K562 (cell line): Measurements from ENCODE around the gene ZEB2. TPM values are rescaled to one million over a fixed set of nuclear protein-coding genes. Genes with fewer than 3 reads are reported as not detected.

Source experiments
- ATAC-seq: fragments of 200-7000 bp; cut with Tn5 transposase; 3 replicates; pipeline ENCODE4 v1.9.1; 2020; ENCODE audit warnings: moderate library complexity
- BruUV-seq: library from RNA; stranded (reverse); fragments of 400-500 nt; replicated peaks from 2 replicates; lab custom pipeline; 2021; lab: Mats Ljungman, UMichigan
- CTCF ChIA-PET: fragments of 300-600 bp; formaldehyde crosslinking; extraction: SDS; loops from one replicate; lab custom pipeline; 2021; ENCODE audit warnings: low intra/inter-chr PET ratio; lab: Yijun Ruan, JAX
- POLR2A ChIA-PET: fragments of 300-600, 350-650 bp; sonication (Branson Sonifier 250); formaldehyde crosslinking; extraction: SDS; loops from one replicate; lab custom pipeline; 2021; ENCODE audit warnings: antibody characterized with exemption, inconsistent platforms; lab: Yijun Ruan, JAX
- DNase-seq, 4 experiments: peaks; one replicate each; pipeline versions ENCODE4 v3.0.0 to v3.0.0-alpha.2; 2011 to 2018; ENCODE audit warnings: low spot score in 3 of 4, mixed read lengths in 3 of 4; ENCODE audit errors: extremely low read depth in 1 of 4
- FAIRE-seq: peaks from 2 replicates; lab custom pipeline; 2011; peaks lifted over from hg19 to GRCh38; lab: Jason Lieb, UNC
- H2AFZ ChIP-seq: 2 replicates; pipeline ENCODE4 v1.6.0; 2011; ENCODE audit warnings: low read depth, low read length, control low read depth, inconsistent platforms
- H3K27ac ChIP-seq: fragments of 200-600 bp; 3 replicates; pipeline ENCODE4 v1.8.0; 2011; ENCODE audit warnings: low read depth, mild to moderate bottlenecking, control low read depth, inconsistent platforms, low read length, moderate library complexity, mixed read lengths; ENCODE audit errors: extremely low read depth
- H3K27me3 ChIP-seq, 2 experiments: fragments of 300-600 bp in 1 of 2; 2 replicates in 1 of 2; 3 replicates in 1 of 2; pipeline versions ENCODE4 v1.6.0 to v1.8.0; 2011; ENCODE audit warnings: inconsistent platforms in 2 of 2, low read length in 2 of 2, mild to moderate bottlenecking in 1 of 2, mixed read lengths in 1 of 2, moderate library complexity in 1 of 2; ENCODE audit not compliant: control insufficient read depth in 2 of 2, insufficient read depth in 2 of 2
- H3K36me3 ChIP-seq: fragments of 300-600 bp; 3 replicates; pipeline ENCODE4 v1.8.0; 2011; ENCODE audit warnings: mild to moderate bottlenecking, low read length, inconsistent platforms; ENCODE audit not compliant: control insufficient read depth, insufficient read depth
- H3K4me1 ChIP-seq, 2 experiments: fragments of 200-600 bp in 1 of 2; replicated peaks in 1 of 2; 2 replicates in 1 of 2; 3 replicates in 1 of 2; pipeline versions ENCODE4 v1.5.1 to v1.8.0; 2011; ENCODE audit warnings: inconsistent platforms in 2 of 2, low read length in 2 of 2, mild to moderate bottlenecking in 1 of 2, mixed read lengths in 1 of 2, moderate library complexity in 1 of 2; ENCODE audit not compliant: control insufficient read depth in 2 of 2, insufficient read depth in 2 of 2
- H3K4me2 ChIP-seq: 2 replicates; pipeline ENCODE4 v1.6.1; 2011; ENCODE audit warnings: low read length, control low read depth, inconsistent platforms, mixed read lengths; ENCODE audit not compliant: insufficient read depth
- H3K4me3 ChIP-seq: fragments of 200-600 bp; sonication (generic), shearing (Covaris generic); 2 replicates; pipeline ENCODE4 v1.5.1; 2016; ENCODE audit warnings: control low read depth, inconsistent platforms
- H3K79me2 ChIP-seq: fragments of 200-600 bp; 3 replicates; pipeline ENCODE4 v1.8.0; 2011; ENCODE audit warnings: low read length, inconsistent platforms; ENCODE audit not compliant: control insufficient read depth, insufficient read depth
- H3K9ac ChIP-seq, 2 experiments: 2 replicates each; pipeline versions ENCODE4 v1.6.0 to v1.6.1; 2011; ENCODE audit warnings: low read depth in 2 of 2, low read length in 2 of 2, control low read depth in 1 of 2, inconsistent platforms in 1 of 2, mild to moderate bottlenecking in 1 of 2, mixed read lengths in 1 of 2; ENCODE audit not compliant: insufficient read depth in 1 of 2
- H3K9me1 ChIP-seq: one replicate; pipeline ENCODE4 v1.6.0; 2011; ENCODE audit warnings: inconsistent platforms, mild to moderate bottlenecking, low read length, moderate library complexity; ENCODE audit not compliant: control insufficient read depth, insufficient read depth
- H3K9me3 ChIP-seq: replicated peaks from 2 replicates; pipeline ENCODE4 v1.5.1; 2011; ENCODE audit warnings: low read depth, low read length, inconsistent platforms; ENCODE audit not compliant: control insufficient read depth, insufficient read depth
- H4K20me1 ChIP-seq: replicated peaks from 2 replicates; pipeline ENCODE4 v1.6.1; 2011; ENCODE audit warnings: low read length, inconsistent platforms, mixed read lengths; ENCODE audit not compliant: control insufficient read depth, insufficient read depth
- BRD4 ChIP-seq: fragments of 200-600 bp; sonication (generic); IDR thresholded peaks from 2 replicates; pipeline ENCODE4 v1.6.1; 2017; ENCODE audit warnings: inconsistent platforms
- CEBPG ChIP-seq, 3 experiments: fragments of 200-800 bp in 1 of 3; sonication (Bioruptor generic) in 1 of 3; sonication (generic) in 1 of 3; formaldehyde crosslinking in 1 of 3; IDR thresholded peaks in 2 of 3; conservative IDR thresholded peaks in 1 of 3; 2 replicates each; pipeline versions ENCODE4 v1.6.1 to v1.8.0; 2016 to 2022; ENCODE audit warnings: missing compliant biosample characterization in 2 of 3, missing genetic modification characterization in 2 of 3, mild to moderate bottlenecking in 1 of 3, missing genetic modification reagents in 1 of 3
- CXXC5 ChIP-seq: fragments of 250-450 bp; sonication (Bioruptor Pico); IDR thresholded peaks from 2 replicates; pipeline ENCODE4 v1.8.0; 2022; ENCODE audit warnings: inconsistent platforms, mild to moderate bottlenecking, moderate library complexity
- ESRRB ChIP-seq: fragments of 250-450 bp; sonication (Bioruptor Pico); IDR thresholded peaks from 2 replicates; pipeline ENCODE4 v1.5.0; 2020; ENCODE audit warnings: mild to moderate bottlenecking, moderate library complexity, borderline replicate concordance
- FOXA1 ChIP-seq: fragments of 450-650 bp; IDR thresholded peaks from 2 replicates; pipeline ENCODE4 v1.6.1; 2016; ENCODE audit warnings: mild to moderate bottlenecking, borderline replicate concordance
- JUND ChIP-seq, 2 experiments: IDR thresholded peaks; 2 replicates in 1 of 2; 3 replicates in 1 of 2; pipeline ENCODE4 v1.6.1; 2011; ENCODE audit warnings: borderline replicate concordance in 2 of 2, low read depth in 2 of 2, low read length in 2 of 2, improper control_type of control experiment in 1 of 2, missing biosample characterization in 1 of 2, missing genetic modification characterization in 1 of 2, missing genetic modification reagents in 1 of 2
- NR2F6 ChIP-seq: fragments of 450-650 bp; formaldehyde crosslinking; IDR thresholded peaks from 2 replicates; pipeline ENCODE4 v1.4.0; 2020; ENCODE audit warnings: mild to moderate bottlenecking
- SMARCE1 ChIP-seq: fragments of 450-650 bp; IDR thresholded peaks from 2 replicates; pipeline ENCODE4 v1.7.1; 2016; ENCODE audit warnings: mild to moderate bottlenecking
- SOX6 ChIP-seq: fragments of 450-650 bp; IDR thresholded peaks from 2 replicates; pipeline ENCODE4 v1.6.1; 2014; ENCODE audit warnings: mild to moderate bottlenecking
- TRIM24 ChIP-seq, 2 experiments: fragments of 450-650 bp; IDR thresholded peaks; 2 replicates each; pipeline ENCODE4 v1.6.1; 2016
- XRCC5 ChIP-seq: fragments of 200-400 bp; formaldehyde crosslinking; IDR thresholded peaks from 2 replicates; pipeline ENCODE4 v1.6.1; 2017; ENCODE audit warnings: low read depth, mild to moderate bottlenecking, low read length
- ZBED1 ChIP-seq: IDR thresholded peaks from 2 replicates; pipeline ENCODE4 v1.6.1; 2014
- ZNF184 ChIP-seq: sonication (generic); formaldehyde crosslinking; IDR thresholded peaks from 2 replicates; pipeline ENCODE4 v1.5.0; 2020; ENCODE audit warnings: missing genetic modification reagents
- ZNF311 ChIP-seq: fragments of 250-450 bp; sonication (Bioruptor Pico); IDR thresholded peaks from 2 replicates; pipeline ENCODE4 v1.4.0; 2020; ENCODE audit warnings: mild to moderate bottlenecking, moderate library complexity
- ZSCAN32 ChIP-seq: fragments of 450-650 bp; formaldehyde crosslinking; IDR thresholded peaks from 2 replicates; pipeline ENCODE4 v1.4.0; 2020; ENCODE audit warnings: mild to moderate bottlenecking, moderate library complexity
- WGBS: fragments of 100-300 bp; shearing (Covaris generic); methylation state at CpG from one replicate; pipeline ENCODE4 v1.1.6; 2016; ENCODE audit warnings: low coverage, mixed read lengths; ENCODE audit not compliant: insufficient coverage; ENCODE audit errors: missing lambda C conversion rate; 5-methylcytosine and 5-hydroxymethylcytosine counted together
- in situ Hi-C: fragments of 300-500 bp; cut with MboI; formaldehyde crosslinking; loops from 4 replicates; pipeline ENCODE4 v1.15.0; 2018; ENCODE audit warnings: inconsistent platforms, mixed read lengths
- intact Hi-C: fragments of 100-400 bp; cut with micrococcal nuclease; formaldehyde crosslinking; loops from 2 replicates; pipeline ENCODE4 v1.14.2; 2022
- polyA plus RNA-seq, 8 experiments: library from polyadenylated mRNA; depleted of rRNA in 4 of 8; stranded (reverse) in 5 of 8; unstranded in 3 of 8; fragments of >200 nt; fragmentation: Nextera tagmentation in 2 of 8; fragmentation: Illumina TruSeq in 1 of 8; extraction: Ambion mirVana in 2 of 8; extraction: Trizol in 1 of 8; gene quantifications; 2 replicates each; pipeline versions ENCODE4 v1.2.1 to v1.2.3, GENCODE V29; 2011 to 2014; ENCODE audit warnings: inconsistent platforms in 1 of 8, missing spikeins in 1 of 8
- total RNA-seq, 7 experiments: library from RNA; depleted of rRNA in 6 of 7; stranded (reverse); fragments of >200 nt in 6 of 7; fragmentation: Illumina TruSeq in 2 of 7; extraction: Trizol in 2 of 7; gene quantifications; 2 replicates each; pipeline versions ENCODE4 v1.2.1 to v1.2.3, GENCODE V29; 2011 to 2021; ENCODE audit warnings: low replicate concordance in 1 of 7
- TF ChIP-seq, protein P1 (sequence below), 2 experiments: fragments of 450-650 bp in 1 of 2; sonication (generic) in 1 of 2; formaldehyde crosslinking in 1 of 2; IDR thresholded peaks in 1 of 2; conservative IDR thresholded peaks in 1 of 2; 2 replicates each; pipeline versions ENCODE4 v1.6.1 to v1.8.1; 2016 to 2023; ENCODE audit warnings: mild to moderate bottlenecking in 2 of 2, moderate library complexity in 2 of 2, inconsistent platforms in 1 of 2, missing genetic modification reagents in 1 of 2
- TF ChIP-seq, protein P2 (sequence below): fragments of 450-650 bp; formaldehyde crosslinking; IDR thresholded peaks from 2 replicates; pipeline ENCODE4 v1.4.0; 2022; ENCODE audit warnings: mild to moderate bottlenecking, moderate library complexity

ZEB2 gene
- total and polyA plus RNA-seq, 9 of the 15 experiments (the other 6 are each of a cell fraction or from before 2014, with no cell fraction given) = 15.1 to 113 (median 72.3) TPM

DNA sequence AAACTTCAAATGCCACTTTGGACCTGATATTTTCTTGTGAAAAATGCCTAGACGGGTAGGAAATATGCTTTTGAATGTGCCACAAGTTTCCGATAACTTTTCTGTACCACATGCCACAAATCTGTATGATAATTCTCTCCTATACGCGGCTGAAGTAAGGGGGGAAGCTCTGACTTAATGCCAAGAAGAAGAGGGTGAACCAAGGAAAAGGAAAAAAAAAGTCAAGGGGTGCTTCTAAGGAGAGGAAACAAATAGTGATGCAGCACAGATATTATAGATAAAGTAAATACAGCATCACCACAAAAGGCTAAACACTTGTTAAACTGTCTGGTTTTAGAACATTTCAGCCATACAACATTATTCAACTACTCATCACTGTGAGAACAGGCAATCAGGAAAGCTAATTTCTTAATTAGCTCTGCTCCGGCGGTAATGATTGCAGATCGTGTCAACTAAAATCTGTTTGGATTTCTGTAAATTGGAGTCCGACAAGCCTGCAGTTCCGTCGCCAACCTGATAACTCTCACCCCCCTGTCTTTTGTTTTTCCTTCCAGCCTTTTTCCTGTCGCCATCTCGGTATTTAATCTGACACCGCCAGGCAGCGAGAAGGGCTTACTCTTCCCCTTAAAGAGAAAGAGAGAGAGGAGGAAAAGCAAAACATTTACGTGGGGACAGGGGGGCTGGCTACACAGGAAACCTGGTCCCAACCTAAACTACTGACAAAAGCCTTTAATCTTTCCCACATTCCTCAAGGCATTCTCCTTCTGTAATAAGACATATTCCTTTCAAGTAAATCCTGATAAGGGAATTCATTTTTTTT, 67.5 kb downstream of the ZEB2 start (continued):
- no peak for TF ChIP-seq JUND (IDR thresholded peaks at IDR 0.05; ENCODE audit: borderline replicate concordance, low read depth, low read length)
- TF ChIP-seq JUND (tag; IDR thresholded peaks at IDR 0.05; ENCODE audit: borderline replicate concordance, low read depth, low read length) = no peak; the same call in 2 of the 3 replicates
- 0 out of 2 replicates have a peak, but pooled peaks have one; percentile 35 for TF ChIP-seq SMARCE1
- TF ChIP-seq, all 486 proteins: peak for 27

DNA sequence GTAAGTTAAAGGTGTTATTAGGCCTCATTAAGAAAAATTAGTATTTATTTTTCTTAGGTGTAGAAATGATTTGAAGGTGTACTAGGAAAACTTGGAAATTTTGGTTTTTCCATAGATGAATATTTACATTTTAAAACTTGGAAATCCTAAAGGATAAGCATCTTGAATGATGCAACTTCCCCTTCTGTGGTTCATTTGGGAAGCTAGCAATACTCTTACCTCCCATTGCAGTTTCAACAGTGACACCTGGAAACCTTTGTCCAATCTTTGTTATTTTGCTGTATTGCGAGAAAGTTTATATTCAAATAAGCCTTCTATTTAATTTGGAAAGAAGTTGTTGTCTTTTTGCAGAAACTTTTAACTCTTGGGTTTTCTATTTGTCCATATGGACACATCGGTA, 68.5 kb downstream of the ZEB2 start:
- H2AFZ ChIP-seq = no peak overlapping the region
- in situ Hi-C loops (no loop called here), intact Hi-C loops (no loop called here)
- no peak overlapping the region for H3K27ac ChIP-seq
- 97% methylated on average over 2 of the region's 2 CpGs for WGBS
- H3K4me2 ChIP-seq = no peak overlapping the region
- FAIRE-seq (no peak), DNase-seq (no peak), ATAC-seq (no peak)
- H3K9ac ChIP-seq = no peak overlapping the region
- ChIA-PET CTCF (no interaction called here), POLR2A (interaction anchor here (1.0 kb wide), 1 partner anchor 20 kb away, joined by 3 read pairs; no protein-coding TSS in a partner anchor)
- peaks cover 20% of the 10 kb centered on the region for H4K20me1 ChIP-seq
- no TSS peak for BruUV-seq
- peaks cover 99% of the 10 kb centered on the region for H3K79me2 ChIP-seq
- H3K36me3 ChIP-seq = peaks cover 75% of the 10 kb centered on the region
- no peak overlapping the region for H3K4me3 ChIP-seq
- H3K9me3 ChIP-seq = no peaks in the 10 kb centered on the region
- peaks cover 0 to 40% of the 10 kb centered on the region in 2 experiments; a peak in 3 of 5 replicates for H3K4me1 ChIP-seq
- no peaks in the 10 kb centered on the region for H3K27me3 ChIP-seq
- no peaks in the 10 kb centered on the region for H3K9me1 ChIP-seq
- TF ChIP-seq FOXA1 = no peak
- peak; percentile 52 to 72; a peak in 2 of 4 replicates for TF ChIP-seq TRIM24 (IDR thresholded peaks at IDR 0.05)
- peak; percentile 24; the same call in 1 of the 2 replicates for TF ChIP-seq CXXC5 (CRISPR knock-in tag)
- TF ChIP-seq NR2F6 (CRISPR knock-in tag) = no peak
- no peak for TF ChIP-seq ZBED1
- TF ChIP-seq, protein P1, sequence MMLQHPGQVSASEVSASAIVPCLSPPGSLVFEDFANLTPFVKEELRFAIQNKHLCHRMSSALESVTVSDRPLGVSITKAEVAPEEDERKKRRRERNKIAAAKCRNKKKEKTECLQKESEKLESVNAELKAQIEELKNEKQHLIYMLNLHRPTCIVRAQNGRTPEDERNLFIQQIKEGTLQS (IDR thresholded peaks at IDR 0.05) = peak; percentile 84
- TF ChIP-seq, protein P1 (CRISPR knock-in tag; conservative IDR thresholded peaks at IDR 0.05) = no peak
- no peak for TF ChIP-seq ESRRB (CRISPR knock-in tag)
- TF ChIP-seq ZSCAN32 (CRISPR knock-in tag) = peak; percentile 46; the same call in 1 of the 2 replicates
- 0 out of 2 replicates have a peak, but pooled peaks have one; percentile 16 for TF ChIP-seq ZNF311 (CRISPR knock-in tag)
- TF ChIP-seq SMARCE1 = peak; percentile 47; the same call in 1 of the 2 replicates
- TF ChIP-seq BRD4 = no peak
- peak; percentile 72 for TF ChIP-seq CEBPG (CRISPR knock-in tag; IDR thresholded peaks at IDR 0.05)
- TF ChIP-seq CEBPG (tag; conservative IDR thresholded peaks at IDR 0.05 in 1 of 2, IDR thresholded peaks at IDR 0.05 in 1 of 2) = peak; percentile 90 to 92
- TF ChIP-seq XRCC5 = no peak
- peak; percentile 38; the same call in 1 of the 2 replicates for TF ChIP-seq SOX6
- peak; percentile 67; the same call in 1 of the 2 replicates for TF ChIP-seq JUND (IDR thresholded peaks at IDR 0.05; ENCODE audit: borderline replicate concordance, low read depth, low read length)
- TF ChIP-seq JUND (tag; IDR thresholded peaks at IDR 0.05; ENCODE audit: borderline replicate concordance, low read depth, low read length) = peak; percentile 62; the same call in 1 of the 3 replicates
- no peak for TF ChIP-seq ZNF184 (CRISPR knock-in tag)
- TF ChIP-seq, protein P2, sequence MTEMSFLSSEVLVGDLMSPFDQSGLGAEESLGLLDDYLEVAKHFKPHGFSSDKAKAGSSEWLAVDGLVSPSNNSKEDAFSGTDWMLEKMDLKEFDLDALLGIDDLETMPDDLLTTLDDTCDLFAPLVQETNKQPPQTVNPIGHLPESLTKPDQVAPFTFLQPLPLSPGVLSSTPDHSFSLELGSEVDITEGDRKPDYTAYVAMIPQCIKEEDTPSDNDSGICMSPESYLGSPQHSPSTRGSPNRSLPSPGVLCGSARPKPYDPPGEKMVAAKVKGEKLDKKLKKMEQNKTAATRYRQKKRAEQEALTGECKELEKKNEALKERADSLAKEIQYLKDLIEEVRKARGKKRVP (CRISPR knock-in tag) = peak; percentile 79
